NB4 (cell line): ENCODE results near the gene NADSYN1.

Source experiments
- CTCF ChIP-seq: IDR thresholded peaks from one replicate; pipeline ENCODE4 v1.5.1; 2012; ENCODE audit warnings: low read depth, low read length
- POLR2A ChIP-seq: IDR thresholded peaks from 2 replicates; pipeline ENCODE4 v1.6.1; 2011; ENCODE audit warnings: mild to moderate bottlenecking; ENCODE audit not compliant: insufficient read length; ENCODE audit errors: extremely low read depth

GRCh38 chr11:71473793-71474080 is 20.7 kb downstream of the NADSYN1 start:
- TF ChIP-seq CTCF (no peak), POLR2A (no peak)
